ENCODE measurements around the gene ZFP14. TPM values are rescaled to one million over a fixed set of nuclear protein-coding genes. Genes with fewer than 3 reads are reported as not detected.

ZFP14 gene
- total and polyA plus RNA-seq, 11 donors, result 0.79 to 5.1 (median 2.1) TPM

DNA sequence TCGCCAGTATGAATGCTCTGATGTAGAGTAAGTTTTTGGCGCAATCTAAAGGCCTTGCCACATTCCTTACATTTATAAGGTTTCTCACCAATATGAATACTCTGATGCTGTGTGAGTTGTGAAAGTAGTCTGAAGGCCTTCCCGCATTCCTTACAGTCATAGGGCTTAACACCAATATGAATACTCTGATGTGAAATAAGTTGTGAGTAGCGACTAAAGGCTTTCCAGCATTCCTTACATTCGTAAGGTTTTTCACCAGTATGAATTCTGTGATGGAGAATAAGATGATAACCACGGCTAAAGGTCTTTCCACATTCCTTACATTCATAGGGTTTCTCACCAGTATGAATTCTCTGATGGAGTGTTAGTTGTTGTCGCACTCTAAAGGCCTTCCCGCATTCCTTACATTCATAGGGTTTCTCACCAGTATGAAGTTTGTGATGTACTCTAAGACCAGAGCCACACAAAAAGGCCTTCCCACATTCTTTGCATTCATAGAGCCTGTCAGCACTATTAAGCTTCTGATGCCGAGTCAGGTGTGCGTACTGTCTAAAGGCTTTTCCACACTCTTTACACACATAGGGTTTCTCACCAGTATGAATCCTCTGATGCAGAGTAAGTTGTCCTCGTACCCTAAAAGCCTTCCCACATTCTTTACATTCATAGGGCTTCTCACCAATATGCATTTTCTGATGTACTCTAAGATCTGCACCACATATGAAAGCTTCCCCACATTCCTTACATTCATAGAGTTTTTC lies 14.1 kb upstream of the ZFP14 start:
- ATAC-seq (no peak), DNase-seq (no peak)
- Histone ChIP-seq H3K4me1 (no peaks in the 10 kb centered on the region), H3K27ac (no peak overlapping the region), H3K36me3 (peaks cover 10 to 70% (median 42%) of the 10 kb centered on the region in 9 donors), H3K9me3 (peaks cover 0 to 100% (median 55%) of the 10 kb centered on the region in 12 donors), H3K27me3 (no peaks in the 10 kb centered on the region), H3K4me3 (no peak overlapping the region)
- 95 to 97% (median 96%) methylated on average over 10 to 11 of the region's 11 CpGs for WGBS, 4 donors
- intact Hi-C loops (cut with DNase I), result no loop called here
- TF ChIP-seq POLR2A (IDR thresholded peaks at IDR 0.05), result no peak

DNA sequence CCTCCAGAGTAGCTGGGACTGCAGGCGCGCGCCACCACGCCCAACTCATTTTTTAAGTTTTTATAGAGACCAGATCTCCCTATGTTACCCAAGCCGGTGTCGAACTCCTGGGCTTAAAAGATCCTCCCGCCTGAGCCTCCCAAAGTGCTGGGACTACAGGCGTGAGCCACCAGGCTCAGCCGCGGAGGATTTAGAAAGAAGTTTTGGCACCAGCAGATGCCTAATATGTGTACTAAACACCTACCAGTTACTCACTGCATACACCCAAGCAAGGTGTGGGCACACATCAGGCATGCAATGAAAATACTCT lies 464 bp upstream of the ZFP14 start:
- intact Hi-C loops (cut with DNase I), result loop anchor here in 6 of 10 donors (2.0 to 10.0 kb wide), 6 partner anchors 38 to 109 kb away; partner anchors contain the start of genes ZNF566 (in 3 of the 6) and ZFP82 (in 2 of the 6)
- Histone ChIP-seq H3K9me3 (peaks cover 0 to 5% (median 0%) of the 10 kb centered on the region in 12 donors), H3K4me3 (peak overlapping the region; percentile 32 to 98 (median 88)), H3K36me3 (no peaks in the 10 kb centered on the region), H3K27me3 (no peaks in the 10 kb centered on the region), H3K4me1 (peaks cover 0 to 20% (median 11%) of the 10 kb centered on the region in 12 donors), H3K27ac (peak overlapping the region in 11 of 12 donors; percentile 3 to 93 (median 85))
- no peak for ATAC-seq
- no peak for DNase-seq
- TF ChIP-seq, protein P1, sequence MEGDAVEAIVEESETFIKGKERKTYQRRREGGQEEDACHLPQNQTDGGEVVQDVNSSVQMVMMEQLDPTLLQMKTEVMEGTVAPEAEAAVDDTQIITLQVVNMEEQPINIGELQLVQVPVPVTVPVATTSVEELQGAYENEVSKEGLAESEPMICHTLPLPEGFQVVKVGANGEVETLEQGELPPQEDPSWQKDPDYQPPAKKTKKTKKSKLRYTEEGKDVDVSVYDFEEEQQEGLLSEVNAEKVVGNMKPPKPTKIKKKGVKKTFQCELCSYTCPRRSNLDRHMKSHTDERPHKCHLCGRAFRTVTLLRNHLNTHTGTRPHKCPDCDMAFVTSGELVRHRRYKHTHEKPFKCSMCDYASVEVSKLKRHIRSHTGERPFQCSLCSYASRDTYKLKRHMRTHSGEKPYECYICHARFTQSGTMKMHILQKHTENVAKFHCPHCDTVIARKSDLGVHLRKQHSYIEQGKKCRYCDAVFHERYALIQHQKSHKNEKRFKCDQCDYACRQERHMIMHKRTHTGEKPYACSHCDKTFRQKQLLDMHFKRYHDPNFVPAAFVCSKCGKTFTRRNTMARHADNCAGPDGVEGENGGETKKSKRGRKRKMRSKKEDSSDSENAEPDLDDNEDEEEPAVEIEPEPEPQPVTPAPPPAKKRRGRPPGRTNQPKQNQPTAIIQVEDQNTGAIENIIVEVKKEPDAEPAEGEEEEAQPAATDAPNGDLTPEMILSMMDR (IDR thresholded peaks at IDR 0.05), result no peak
- TF ChIP-seq POLR2A (IDR thresholded peaks at IDR 0.05), result no peak
- 56 to 66% (median 60%) methylated on average over 9 to 10 of the region's 10 CpGs for WGBS, 4 donors

DNA sequence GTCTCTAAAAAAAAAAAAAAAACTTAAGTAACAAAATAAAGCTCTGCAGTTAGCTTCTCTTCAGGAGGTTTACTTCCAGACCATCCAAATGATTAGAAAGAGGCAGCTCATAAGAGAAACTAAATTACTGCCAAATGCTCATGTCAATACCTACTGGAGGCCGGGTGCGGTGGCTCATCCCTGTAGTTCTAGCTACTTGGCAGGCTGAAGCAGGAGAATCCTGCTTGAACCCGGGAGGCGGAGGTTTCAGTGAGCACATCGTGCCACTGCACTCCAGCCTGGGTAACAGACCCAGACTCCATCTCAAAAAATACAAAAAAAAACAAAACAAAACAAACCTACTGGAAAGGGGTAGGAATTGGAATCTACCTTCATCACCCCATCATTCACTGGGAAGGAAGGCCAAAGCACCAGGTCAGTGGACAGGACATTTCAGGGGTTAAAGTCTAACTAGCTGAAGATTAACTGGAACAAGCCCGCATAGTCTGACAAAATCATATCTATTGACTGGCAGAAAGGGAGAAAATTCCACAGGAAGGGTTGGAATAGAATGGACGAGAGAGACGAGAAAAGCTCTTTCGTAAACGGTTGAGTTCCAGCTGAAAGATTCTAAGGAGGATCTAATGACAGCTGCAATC lies 1.3 kb downstream of the ZFP14 start:
- no peak for ATAC-seq
- TF ChIP-seq, protein P1 (IDR thresholded peaks at IDR 0.05), result no peak
- no peak for TF ChIP-seq POLR2A (IDR thresholded peaks at IDR 0.05)
- no peaks in the 10 kb centered on the region for H3K36me3 ChIP-seq
- WGBS, 4 donors, result 53 to 63% (median 58%) methylated on average over 10 of the region's 10 CpGs
- H3K4me1 ChIP-seq, result peaks cover 0 to 20% (median 11%) of the 10 kb centered on the region in 12 donors
- intact Hi-C loops (cut with DNase I), result loop anchor here in 6 of 10 donors (2.0 to 10.0 kb wide), 6 partner anchors 40 to 111 kb away; partner anchors contain the start of genes ZNF566 (in 3 of the 6) and ZFP82 (in 2 of the 6)
- peak overlapping the region in 8 of 12 donors; percentile 66 to 98 (median 89) for H3K4me3 ChIP-seq
- peaks cover 0 to 3% (median 0%) of the 10 kb centered on the region in 12 donors for H3K9me3 ChIP-seq
- H3K27ac ChIP-seq, result peak overlapping the region in 7 of 12 donors; percentile 71 to 93 (median 88)
- H3K27me3 ChIP-seq, result no peaks in the 10 kb centered on the region
- DNase-seq, result no peak

DNA sequence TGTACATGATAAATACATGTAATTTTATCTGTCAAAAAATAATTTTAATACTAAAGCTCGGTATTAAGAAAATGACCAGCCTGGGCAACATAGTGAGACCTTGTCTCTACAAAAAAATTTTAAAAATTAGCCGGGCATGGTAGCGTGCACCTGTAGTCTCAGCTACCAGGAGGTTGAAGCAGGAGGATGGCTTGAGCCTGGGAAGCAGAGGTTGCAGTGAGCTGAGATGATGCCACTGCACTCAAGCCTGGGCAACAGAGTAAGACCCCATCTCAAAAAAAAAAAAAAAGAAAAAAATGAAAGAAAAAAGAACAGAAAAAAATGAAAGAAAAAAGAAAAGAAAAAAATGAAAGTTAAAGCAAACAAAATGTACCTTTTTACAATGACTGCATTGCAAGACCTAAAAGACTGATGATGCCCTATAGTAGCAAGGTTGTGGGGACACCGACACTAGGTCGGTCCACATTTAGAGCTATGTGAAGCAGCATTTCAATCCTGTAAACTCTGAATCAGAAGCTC lies 5.3 kb downstream of the ZFP14 start:
- Histone ChIP-seq H3K27me3 (no peaks in the 10 kb centered on the region), H3K27ac (no peak overlapping the region), H3K36me3 (peaks cover 0 to 5% (median 0%) of the 10 kb centered on the region in 9 donors), H3K4me1 (peaks cover 0 to 16% (median 10%) of the 10 kb centered on the region in 12 donors), H3K9me3 (peaks cover 0 to 21% (median 3%) of the 10 kb centered on the region in 12 donors), H3K4me3 (no peak overlapping the region)
- no peak for DNase-seq
- ATAC-seq, result no peak
- 95 to 98% (median 98%) methylated on average over 5 of the region's 5 CpGs for WGBS, 4 donors
- intact Hi-C loops (cut with DNase I), result loop anchor here in 1 of 10 donors (10.0 kb wide), 1 partner anchor 111 kb away; the partner anchor contains the start of gene ZNF566
- TF ChIP-seq, protein P1 (IDR thresholded peaks at IDR 0.05), result no peak
- TF ChIP-seq POLR2A (IDR thresholded peaks at IDR 0.05), result no peak

All from heart left ventricle (tissue), 16 donors.